Measurements from ENCODE around the gene E2F1. TPM values are rescaled to one million over a fixed set of nuclear protein-coding genes. Genes with fewer than 3 reads are reported as not detected.
"Not testable (repeated sequence)": the region's sequence is repeated elsewhere in the genome, so short reads cannot be mapped to it uniquely, and the experiment has no call there.

E2F1 gene
- polyA plus RNA-seq, 3 donors from 2014 or later = 1.5 to 2.5 (median 1.8) TPM

DNA sequence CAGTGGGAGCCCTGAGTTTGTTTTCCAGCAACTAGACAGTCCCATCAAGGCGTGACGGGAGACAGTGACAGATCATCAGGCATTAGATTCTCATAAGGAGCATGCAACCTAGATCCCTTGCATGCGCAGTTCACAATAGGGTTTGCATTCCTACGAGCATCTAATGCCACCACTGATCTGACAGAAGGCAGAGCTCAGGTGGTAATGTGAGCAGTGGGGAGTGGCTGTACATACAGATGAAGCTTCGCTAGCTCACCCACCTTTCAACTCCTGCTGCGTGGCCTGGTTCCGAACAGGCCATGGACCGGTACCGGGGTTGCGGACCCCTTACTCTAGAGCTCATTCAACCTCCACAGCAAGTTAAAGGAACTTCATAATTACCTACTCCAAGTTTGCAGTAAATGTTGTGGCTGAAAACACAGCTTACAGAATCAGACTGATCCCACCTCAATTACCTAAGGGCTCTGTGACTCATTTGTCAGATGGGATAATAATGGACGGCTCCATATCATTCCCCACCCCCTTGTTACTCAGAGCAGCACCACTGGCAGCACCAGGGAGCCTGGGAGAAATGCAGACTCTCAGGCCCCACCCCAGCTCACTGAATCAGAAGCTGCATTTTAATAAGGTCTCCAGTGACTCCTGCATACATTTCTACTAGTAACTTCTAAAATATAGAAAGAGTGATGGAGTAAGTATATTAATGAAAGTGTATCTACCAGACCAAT is 18.2 kb upstream of the E2F1 start:
- H3K9me3 Mint-ChIP-seq = no peaks in the 10 kb centered on the region
- no peak for DNase-seq
- no peaks in the 10 kb centered on the region for H3K4me1 Mint-ChIP-seq
- H3K36me3 Mint-ChIP-seq = peaks cover 0 to 7% (median 5%) of the 10 kb centered on the region in 3 donors
- H3K27ac Mint-ChIP-seq = no peak overlapping the region
- H3K27me3 Mint-ChIP-seq (ENCODE audit: low read depth in 3 of 3) = no peaks in the 10 kb centered on the region
- no peak overlapping the region for H3K4me3 Mint-ChIP-seq

DNA sequence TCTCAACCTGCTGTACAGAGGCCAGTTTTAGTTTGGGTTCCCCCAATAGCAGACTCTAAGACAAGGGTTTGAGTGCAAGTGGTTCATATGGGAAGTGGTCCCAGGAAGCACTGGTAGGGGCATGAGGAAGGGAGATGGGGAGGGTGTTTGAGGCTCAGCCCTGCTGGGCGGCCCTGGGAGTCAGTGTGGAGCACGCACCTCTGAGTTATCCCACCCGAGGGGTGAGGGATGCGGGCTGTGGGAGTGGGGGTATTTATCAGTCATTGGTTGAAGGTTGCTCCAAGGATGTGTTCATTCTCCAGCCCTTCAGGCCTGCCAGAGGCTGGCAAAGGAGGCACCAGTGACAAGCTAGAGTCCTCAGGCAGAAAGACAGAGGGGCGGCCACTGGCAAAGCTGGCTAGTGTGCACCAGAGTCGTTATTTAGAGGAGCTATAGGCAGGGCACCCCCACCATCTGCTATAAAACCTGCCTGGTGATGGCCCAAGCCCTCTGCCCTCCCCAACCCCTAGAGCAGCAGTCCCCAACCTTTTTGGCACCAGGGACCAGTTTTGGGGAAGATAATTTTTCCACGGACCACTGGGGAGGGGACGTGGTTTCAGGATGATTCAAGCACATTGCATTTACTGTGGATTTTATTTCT is 17.4 kb upstream of the E2F1 start:
- no peak for DNase-seq
- H3K4me1 Mint-ChIP-seq = no peaks in the 10 kb centered on the region
- H3K27ac Mint-ChIP-seq = no peak overlapping the region
- H3K4me3 Mint-ChIP-seq = no peak overlapping the region
- no peaks in the 10 kb centered on the region for H3K9me3 Mint-ChIP-seq
- H3K27me3 Mint-ChIP-seq (ENCODE audit: low read depth in 3 of 3) = no peaks in the 10 kb centered on the region
- H3K36me3 Mint-ChIP-seq = peaks cover 0 to 5% (median 4%) of the 10 kb centered on the region in 3 donors

DNA sequence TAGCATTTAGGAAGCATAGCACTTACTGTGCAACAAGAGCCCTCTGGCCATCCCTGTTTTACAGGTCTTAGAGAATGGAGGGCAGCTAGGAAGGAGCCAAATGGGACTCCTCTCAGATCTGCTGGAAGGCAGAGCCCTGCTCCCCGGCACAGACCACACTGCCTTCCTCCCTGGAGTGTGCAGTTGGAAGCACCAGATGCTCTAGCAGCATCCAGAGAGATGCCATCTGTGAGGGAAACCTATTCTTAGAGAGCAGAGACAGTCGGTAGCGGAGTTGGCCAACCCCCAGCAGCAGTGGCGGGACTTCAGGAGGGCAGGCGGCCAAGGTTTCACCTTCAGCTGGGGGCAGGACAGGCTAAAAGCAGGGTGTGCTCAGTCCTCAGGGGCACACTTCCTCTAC is 16.7 kb upstream of the E2F1 start:
- no peaks in the 10 kb centered on the region for H3K9me3 Mint-ChIP-seq
- peak overlapping the region in 1 of 6 donors; percentile 23 for H3K27ac Mint-ChIP-seq
- no peak overlapping the region for H3K4me3 Mint-ChIP-seq
- H3K4me1 Mint-ChIP-seq = no peaks in the 10 kb centered on the region
- no peak for DNase-seq
- peaks cover 0 to 5% (median 4%) of the 10 kb centered on the region in 3 donors for H3K36me3 Mint-ChIP-seq
- no peaks in the 10 kb centered on the region for H3K27me3 Mint-ChIP-seq (ENCODE audit: low read depth in 3 of 3)

DNA sequence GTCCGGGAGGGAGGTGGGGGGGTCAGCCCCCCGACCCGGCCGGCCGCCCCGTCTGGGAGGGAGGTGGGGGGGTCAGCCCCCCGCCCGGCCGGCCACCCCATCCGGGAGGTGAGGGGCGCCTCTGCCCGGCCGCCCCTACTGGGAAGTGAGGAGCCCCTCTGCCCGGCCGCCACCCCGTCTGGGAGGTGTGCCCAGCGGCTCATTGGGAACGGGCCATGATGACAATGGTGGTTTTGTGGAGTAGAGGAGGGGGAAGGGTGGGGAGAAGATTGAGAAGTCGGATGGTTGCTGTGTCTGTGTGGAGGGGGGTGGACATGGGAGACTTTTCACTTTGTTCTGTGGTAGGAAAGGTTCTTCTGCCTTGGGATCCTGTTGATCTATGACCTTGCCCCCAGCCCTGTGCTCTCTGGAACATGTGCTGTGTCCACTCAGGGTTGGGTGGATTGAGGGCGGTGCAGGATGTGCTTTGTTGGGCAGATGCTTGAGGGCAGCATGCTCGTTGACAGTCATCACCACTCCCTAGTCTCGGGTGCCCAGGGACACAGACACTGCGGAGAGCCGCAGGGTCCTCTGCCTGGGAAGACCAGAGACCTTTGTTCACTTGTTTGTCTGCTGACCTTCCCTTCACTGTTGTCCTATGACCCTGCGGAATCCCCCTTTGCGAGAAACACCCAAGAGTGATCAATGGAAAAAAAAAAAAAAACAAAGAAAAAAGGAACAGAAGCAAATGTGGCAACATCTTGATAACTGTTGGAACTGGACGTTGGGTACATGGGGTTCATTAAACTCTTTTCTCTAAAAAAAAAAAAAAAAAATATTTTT is 15.7 kb upstream of the E2F1 start:
- Mint-ChIP-seq H3K36me3 (peaks cover 0 to 3% (median 0%) of the 10 kb centered on the region in 3 donors), H3K27me3 (ENCODE audit: low read depth in 3 of 3) (no peaks in the 10 kb centered on the region), H3K4me1 (no peaks in the 10 kb centered on the region), H3K27ac (no peak overlapping the region), H3K9me3 (no peaks in the 10 kb centered on the region), H3K4me3 (no peak overlapping the region)
- DNase-seq = no peak

DNA sequence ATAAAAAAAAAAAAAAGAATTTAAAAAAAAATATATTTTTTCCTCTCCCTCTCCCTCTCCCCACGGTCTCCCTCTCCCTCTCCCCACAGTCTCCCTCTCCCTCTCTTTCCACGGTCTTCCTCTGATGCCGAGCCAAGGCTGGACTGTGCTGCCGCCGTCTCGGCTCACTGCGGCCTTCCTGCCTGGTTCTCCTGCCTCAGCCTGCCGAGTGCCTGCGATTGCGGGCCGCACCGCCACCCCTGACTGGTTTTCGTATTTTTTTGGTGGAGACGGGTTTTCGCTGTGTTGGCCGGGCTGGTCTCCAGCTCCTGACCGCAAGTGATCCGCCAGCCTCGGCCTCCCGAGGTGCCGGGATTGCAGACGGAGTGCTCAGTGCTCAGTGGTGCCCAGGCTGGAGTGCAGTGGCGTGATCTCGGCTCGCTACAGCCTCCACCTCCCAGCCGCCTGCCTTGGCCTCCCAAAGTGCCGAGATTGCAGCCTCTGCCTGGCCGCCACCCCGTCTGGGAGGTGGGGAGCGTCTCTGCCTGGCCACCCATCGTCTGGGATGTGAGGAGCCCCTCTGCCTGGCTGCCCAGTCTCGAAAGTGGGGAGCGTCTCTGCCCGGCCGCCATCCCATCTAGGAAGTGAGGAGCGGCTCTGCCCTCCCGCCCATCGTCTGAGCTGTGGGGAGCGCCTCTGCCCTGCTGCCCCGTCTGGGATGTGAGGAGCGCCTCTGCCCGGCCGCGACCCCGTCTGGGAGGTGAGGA is 14.7 kb upstream of the E2F1 start:
- not testable (repeated sequence) for H3K27ac Mint-ChIP-seq; H3K9me3 Mint-ChIP-seq; H3K4me3 Mint-ChIP-seq; H3K27me3 Mint-ChIP-seq (ENCODE audit: low read depth in 3 of 3); H3K4me1 Mint-ChIP-seq; DNase-seq; H3K36me3 Mint-ChIP-seq

DNA sequence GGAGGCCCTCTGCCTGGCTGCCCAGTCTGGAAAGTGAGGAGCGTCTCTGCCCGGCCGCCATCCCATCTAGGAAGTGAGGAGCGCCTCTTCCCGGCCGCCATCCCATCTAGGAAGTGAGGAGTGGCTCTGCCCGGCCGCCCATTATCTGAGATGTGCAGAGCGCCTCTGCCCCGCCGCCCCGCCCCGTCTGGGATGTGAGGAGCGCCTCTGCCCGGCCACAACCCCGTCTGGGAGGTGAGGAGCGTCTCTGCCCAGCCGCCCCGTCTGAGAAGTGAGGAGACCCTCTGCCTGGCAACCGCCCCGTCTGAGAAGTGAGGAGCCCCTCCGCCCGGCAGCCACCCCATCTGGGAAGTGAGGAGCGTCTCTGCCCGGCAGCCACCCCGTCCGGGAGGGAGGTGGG is 12.8 kb upstream of the E2F1 start:
- not testable (repeated sequence) for H3K27ac Mint-ChIP-seq, H3K4me3 Mint-ChIP-seq, H3K9me3 Mint-ChIP-seq

DNA sequence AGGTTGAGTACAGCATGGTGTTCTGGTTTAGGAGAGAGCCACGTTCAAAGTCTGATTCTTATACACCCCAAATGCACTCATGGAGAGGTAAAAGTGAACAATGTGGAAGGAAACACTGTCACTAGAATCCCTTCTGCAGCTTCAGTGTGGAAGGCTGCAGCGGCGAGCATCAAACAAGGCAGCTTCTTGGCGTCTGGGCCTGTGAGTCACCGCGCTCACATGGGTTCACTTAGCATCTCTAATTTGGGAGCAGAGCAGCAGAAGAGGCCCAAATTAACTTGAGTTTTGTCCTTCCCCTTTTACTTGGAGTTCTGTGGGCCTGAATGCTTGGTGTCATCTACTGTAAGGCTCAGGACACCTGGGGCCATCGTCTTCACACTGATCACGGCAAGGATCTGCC is 10.9 kb upstream of the E2F1 start:
- H3K27ac Mint-ChIP-seq = peak overlapping the region in 2 of 6 donors; percentile 12 to 13
- H3K4me1 Mint-ChIP-seq = no peaks in the 10 kb centered on the region
- no peak overlapping the region for H3K4me3 Mint-ChIP-seq
- peaks cover 0 to 3% (median 0%) of the 10 kb centered on the region in 3 donors for H3K36me3 Mint-ChIP-seq
- no peak for DNase-seq
- H3K27me3 Mint-ChIP-seq (ENCODE audit: low read depth in 3 of 3) = peaks cover 0 to 1% (median 0%) of the 10 kb centered on the region in 3 donors
- no peaks in the 10 kb centered on the region for H3K9me3 Mint-ChIP-seq

More for the DNA sequence above, 12.8 kb upstream of the E2F1 start:
- H3K4me1 Mint-ChIP-seq; DNase-seq; H3K36me3 Mint-ChIP-seq; H3K27me3 Mint-ChIP-seq (ENCODE audit: low read depth in 3 of 3): not testable (repeated sequence)

DNA sequence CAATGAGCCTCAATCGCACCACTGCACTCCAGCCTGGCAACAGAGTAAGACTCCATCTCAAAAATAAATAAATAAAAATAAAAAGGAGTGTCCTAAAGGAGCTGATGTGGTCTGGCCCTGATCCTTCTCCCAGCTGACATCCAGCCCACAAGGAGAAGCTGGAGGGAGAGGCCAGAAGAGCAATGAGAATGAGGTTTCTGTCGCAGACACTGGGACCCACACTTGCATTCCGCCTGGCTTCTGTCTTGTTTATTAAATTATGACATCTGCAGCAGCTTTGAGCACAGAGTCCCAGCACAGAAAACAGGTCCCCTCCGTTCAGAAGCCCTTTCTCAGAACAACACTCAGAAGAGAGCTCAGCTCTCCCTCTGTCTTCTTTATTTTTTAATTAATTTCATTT is 10.3 kb upstream of the E2F1 start:
- no peak overlapping the region for H3K4me3 Mint-ChIP-seq
- peaks cover 0 to 1% (median 0%) of the 10 kb centered on the region in 3 donors for H3K27me3 Mint-ChIP-seq (ENCODE audit: low read depth in 3 of 3)
- H3K36me3 Mint-ChIP-seq = peaks cover 0 to 3% (median 0%) of the 10 kb centered on the region in 3 donors
- H3K9me3 Mint-ChIP-seq = no peaks in the 10 kb centered on the region
- no peak for DNase-seq
- no peak overlapping the region for H3K27ac Mint-ChIP-seq
- peaks cover 0 to 1% of the 10 kb centered on the region in 2 donors for H3K4me1 Mint-ChIP-seq

DNA sequence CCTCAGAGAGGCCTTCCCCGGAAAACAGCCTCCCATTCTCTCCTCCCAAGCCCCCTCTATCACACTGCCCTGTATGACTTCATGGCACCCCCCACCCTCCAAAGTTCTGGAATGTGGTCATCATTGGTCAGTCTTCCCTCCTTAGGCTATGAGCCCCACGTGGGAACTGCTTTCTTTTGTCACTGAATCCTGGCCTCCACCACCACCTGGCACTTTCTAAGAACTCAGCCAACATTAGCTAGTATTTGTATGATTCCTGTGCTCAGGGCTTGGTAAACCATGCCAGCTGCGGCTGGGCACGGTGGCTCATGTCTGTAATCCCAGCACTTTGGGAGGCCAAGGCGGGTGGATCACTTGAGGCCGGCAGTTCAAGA is 8.4 kb upstream of the E2F1 start:
- Mint-ChIP-seq H3K4me3 (no peak overlapping the region), H3K27ac (no peak overlapping the region), H3K9me3 (no peaks in the 10 kb centered on the region), H3K27me3 (ENCODE audit: low read depth in 3 of 3) (peaks cover 0 to 1% (median 0%) of the 10 kb centered on the region in 3 donors), H3K36me3 (peaks cover 0 to 3% (median 0%) of the 10 kb centered on the region in 3 donors), H3K4me1 (peaks cover 9 to 11% of the 10 kb centered on the region in 2 donors)
- no peak for DNase-seq

DNA sequence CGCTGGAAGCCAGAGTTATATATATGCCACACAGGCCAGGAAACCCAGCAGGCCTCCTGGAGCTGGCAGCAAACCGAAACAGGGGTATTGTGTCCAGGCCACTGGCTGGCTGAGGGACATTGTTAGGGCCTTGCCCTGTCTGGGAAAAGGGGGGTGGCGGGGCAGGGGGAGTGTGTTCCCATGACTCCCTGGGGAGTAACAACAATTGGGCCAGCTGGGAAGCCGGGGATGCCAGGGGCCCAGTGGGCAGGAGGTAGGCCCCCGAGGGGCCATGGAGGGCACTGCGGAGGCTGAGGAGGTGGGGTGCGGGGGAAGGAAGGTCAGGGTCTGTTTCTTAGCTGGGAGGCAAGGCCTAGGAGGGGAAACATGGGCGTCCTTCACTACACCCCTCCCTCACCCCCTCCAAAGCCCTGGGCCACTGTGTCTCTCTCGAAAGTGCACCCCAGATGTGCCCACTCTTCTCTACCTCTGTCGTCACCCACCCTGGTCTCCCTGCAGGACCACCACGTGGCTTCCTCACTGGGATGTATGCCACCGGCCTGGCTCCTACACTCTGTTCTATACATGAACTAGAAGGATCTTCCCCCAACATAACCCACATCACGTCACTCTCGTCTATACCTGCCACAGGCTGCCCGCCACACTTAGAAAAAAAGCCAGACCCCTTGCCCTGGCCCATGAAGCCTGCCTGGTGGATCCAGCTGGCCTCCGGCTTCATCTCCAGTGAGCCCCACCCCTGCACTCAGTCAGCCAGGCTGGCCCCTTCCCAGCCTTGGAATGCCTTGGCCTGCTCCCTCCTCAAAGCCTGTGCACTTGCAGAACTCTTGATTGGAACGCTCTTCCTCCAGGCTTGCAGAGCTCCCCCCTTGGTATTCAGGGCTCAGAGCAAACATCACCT is 7.8 kb upstream of the E2F1 start:
- no peak for DNase-seq

DNA sequence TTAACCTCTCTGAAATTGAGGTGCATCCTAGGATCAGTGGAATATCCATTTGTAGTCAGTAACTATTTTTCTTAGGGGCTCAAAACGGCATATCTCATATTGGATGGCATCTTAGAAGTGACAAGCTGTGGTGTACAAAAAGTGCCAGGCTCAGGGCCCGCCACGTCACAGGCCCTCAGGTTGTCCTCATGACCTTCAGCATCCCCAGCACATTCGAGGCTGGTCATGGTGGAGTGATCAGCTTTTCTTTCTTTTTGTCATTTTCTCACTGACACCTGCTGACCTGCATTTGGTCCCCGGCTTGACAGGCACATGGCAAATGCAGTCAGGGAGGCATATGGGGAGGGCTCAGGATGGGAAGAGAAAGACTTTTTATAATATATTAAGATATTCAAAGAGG is 7.1 kb upstream of the E2F1 start:
- H3K4me3 Mint-ChIP-seq = no peak overlapping the region
- peaks cover 0 to 1% (median 0%) of the 10 kb centered on the region in 3 donors for H3K27me3 Mint-ChIP-seq (ENCODE audit: low read depth in 3 of 3)
- peaks cover 18 to 22% of the 10 kb centered on the region in 2 donors for H3K4me1 Mint-ChIP-seq
- no peak overlapping the region for H3K27ac Mint-ChIP-seq
- no peaks in the 10 kb centered on the region for H3K9me3 Mint-ChIP-seq
- H3K36me3 Mint-ChIP-seq = peaks cover 0 to 3% (median 0%) of the 10 kb centered on the region in 3 donors
- no peak for DNase-seq

More for the DNA sequence above, 7.8 kb upstream of the E2F1 start:
- Mint-ChIP-seq H3K27me3 (ENCODE audit: low read depth in 3 of 3) (peaks cover 0 to 1% (median 0%) of the 10 kb centered on the region in 3 donors), H3K36me3 (peaks cover 0 to 3% (median 0%) of the 10 kb centered on the region in 3 donors), H3K27ac (no peak overlapping the region), H3K9me3 (no peaks in the 10 kb centered on the region), H3K4me1 (peaks cover 15 to 18% of the 10 kb centered on the region in 2 donors), H3K4me3 (no peak overlapping the region)

DNA sequence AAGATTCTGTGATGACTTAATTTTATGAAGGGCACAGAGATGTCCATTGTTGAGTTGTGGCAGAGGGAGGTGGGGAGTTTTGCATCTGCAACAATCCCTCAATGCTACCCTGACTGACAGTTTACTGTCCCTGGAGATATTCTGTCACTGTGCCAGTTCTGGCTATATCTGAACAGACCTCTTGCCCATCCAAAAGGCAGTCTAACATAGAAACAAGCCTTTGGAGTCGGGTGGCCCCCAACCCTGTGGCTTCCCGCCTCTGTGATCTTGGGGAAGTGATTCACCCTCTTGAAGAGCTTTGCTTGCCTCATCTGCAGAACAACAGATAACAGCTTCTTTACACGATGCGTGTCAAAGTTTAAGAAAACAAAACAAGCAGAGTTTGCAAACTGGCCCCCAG is 3.8 kb upstream of the E2F1 start:
- Mint-ChIP-seq H3K36me3 (no peaks in the 10 kb centered on the region), H3K4me1 (peaks cover 29 to 33% of the 10 kb centered on the region in 2 donors), H3K4me3 (peak overlapping the region; percentile 63 to 75 (median 72)), H3K27me3 (ENCODE audit: low read depth in 3 of 3) (peaks cover 0 to 1% (median 0%) of the 10 kb centered on the region in 3 donors), H3K27ac (peak overlapping the region; percentile 63 to 88 (median 84)), H3K9me3 (no peaks in the 10 kb centered on the region)
- DNase-seq = peak; percentile 42 to 58 (median 55)
